Measurements from ENCODE around the gene MOGAT1. TPM values are rescaled to one million over a fixed set of nuclear protein-coding genes. Genes with fewer than 3 reads are reported as not detected.
A peak's percentile ranks its signal among the peaks of the same experiment; 100 is the strongest.
"Not testable (repeated sequence)": the region's sequence is repeated elsewhere in the genome, so short reads cannot be mapped to it uniquely, and the experiment has no call there.

MOGAT1 gene
- total RNA-seq, 1 experiment from 2014 or later, result not detected

DNA sequence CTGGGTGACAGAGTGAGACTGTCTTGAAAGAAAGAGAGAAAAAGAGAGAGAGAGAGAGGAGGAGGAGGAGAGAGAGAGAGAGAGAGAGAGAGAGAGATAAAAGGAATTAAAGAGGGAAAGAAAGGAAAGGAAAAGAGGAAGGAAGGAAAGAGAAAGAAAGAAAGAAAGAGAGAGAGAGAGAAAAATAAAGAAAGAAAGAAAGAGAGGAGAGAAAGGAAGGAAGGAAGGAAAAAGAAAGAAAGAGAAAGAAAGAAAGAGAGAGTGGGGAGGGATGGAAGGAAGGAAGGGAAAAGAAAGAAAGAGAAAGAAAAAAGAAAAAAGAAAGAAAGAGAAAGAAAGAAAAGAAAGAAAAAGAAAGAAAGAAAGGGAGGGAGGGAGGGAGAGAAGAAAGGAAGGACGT, 29.8 kb downstream of the MOGAT1 start:
- in situ Hi-C loops (cut with HindIII; ENCODE audit: low pct_unique_long_range_greater_than_20kb, low sequenced_read_pairs), result no loop called here
- no peak for DNase-seq (ENCODE audit: low read depth, low spot score)

DNA sequence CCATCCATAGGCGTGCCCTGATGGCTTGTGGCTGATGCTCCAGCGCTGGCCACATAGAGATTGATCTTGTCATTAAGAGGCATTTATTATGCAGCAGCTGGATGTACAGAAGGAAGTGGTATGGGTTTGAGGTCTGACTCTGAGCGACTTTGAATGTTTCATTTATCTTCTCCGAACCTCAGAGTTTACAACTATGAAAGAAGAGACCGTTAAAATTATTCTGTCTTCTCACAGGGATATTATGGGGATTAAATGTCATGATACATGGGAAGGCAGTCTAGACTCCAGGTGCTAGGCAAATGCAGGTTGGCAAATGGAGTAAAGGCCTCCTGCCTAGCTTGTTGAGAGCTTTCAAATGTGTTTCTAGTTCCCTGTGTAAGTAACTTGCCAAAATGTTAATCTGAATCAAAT, 30.3 kb downstream of the MOGAT1 start:
- in situ Hi-C loops (cut with HindIII; ENCODE audit: low pct_unique_long_range_greater_than_20kb, low sequenced_read_pairs), result no loop called here
- no peak for DNase-seq (ENCODE audit: low read depth, low spot score)

DNA sequence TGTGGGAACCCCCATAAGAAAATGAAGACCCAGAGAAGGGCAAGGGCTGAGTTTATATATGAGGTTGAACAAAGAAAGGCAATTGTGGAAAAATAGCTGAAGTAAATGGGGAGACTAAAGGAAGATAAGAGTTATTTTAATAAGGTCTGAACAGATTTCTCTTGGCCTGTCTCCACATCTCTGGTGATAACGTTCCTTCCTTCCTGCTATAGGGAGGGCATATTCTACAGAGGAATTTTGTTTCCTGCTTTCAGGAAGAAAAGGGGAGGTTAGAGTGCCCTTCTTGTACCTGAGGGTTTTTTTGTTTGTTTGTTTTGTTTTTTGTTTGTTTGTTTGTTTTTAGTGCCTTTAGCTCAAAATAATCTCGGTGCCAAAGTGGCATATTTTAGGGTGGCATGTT, 31.6 kb downstream of the MOGAT1 start:
- no peak for DNase-seq (ENCODE audit: low read depth, low spot score)
- in situ Hi-C loops (cut with HindIII; ENCODE audit: low pct_unique_long_range_greater_than_20kb, low sequenced_read_pairs), result no loop called here

DNA sequence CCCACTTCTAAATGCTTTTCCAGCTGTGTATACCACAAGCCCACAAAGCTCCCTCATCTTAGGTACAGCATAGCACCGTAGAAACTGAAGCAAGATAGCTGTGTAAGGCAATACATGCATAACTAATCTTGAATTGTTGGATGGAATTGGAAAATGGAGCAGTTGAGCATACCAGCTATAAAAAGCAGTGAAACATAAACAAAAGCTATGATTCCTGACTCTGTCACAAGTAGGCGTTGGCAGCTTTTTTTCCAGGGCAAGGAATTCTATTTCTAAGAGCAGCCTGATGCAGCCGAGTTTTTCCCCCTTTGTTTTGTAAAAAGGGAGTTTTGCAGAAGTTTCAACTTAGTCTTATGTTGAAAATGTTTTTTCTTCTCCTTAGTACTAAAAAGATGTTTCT, 32.4 kb downstream of the MOGAT1 start:
- DNase-seq (ENCODE audit: low read depth, low spot score), result no peak
- in situ Hi-C loops (cut with HindIII; ENCODE audit: low pct_unique_long_range_greater_than_20kb, low sequenced_read_pairs), result no loop called here

DNA sequence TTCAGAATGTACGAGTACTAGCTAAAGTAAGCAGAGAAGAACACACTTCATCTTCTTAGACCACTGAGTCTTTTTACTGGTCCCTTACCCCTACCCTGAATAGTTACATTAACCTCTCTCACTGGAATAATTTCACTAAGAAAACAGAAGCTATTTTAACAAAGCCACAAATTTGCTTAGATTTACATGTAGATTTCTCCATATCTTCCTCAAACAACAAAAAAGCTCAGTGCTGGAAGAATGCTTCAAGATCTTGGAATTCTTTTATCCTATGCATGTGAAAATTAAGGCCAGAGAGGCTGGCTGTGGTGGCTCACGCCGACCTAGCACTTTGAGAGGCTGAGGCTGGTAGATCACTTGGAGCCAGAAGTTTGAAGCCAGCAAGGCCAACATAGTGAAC, 35.2 kb downstream of the MOGAT1 start:
- in situ Hi-C loops (cut with HindIII; ENCODE audit: low pct_unique_long_range_greater_than_20kb, low sequenced_read_pairs), result no loop called here
- DNase-seq (ENCODE audit: low read depth, low spot score), result no peak

DNA sequence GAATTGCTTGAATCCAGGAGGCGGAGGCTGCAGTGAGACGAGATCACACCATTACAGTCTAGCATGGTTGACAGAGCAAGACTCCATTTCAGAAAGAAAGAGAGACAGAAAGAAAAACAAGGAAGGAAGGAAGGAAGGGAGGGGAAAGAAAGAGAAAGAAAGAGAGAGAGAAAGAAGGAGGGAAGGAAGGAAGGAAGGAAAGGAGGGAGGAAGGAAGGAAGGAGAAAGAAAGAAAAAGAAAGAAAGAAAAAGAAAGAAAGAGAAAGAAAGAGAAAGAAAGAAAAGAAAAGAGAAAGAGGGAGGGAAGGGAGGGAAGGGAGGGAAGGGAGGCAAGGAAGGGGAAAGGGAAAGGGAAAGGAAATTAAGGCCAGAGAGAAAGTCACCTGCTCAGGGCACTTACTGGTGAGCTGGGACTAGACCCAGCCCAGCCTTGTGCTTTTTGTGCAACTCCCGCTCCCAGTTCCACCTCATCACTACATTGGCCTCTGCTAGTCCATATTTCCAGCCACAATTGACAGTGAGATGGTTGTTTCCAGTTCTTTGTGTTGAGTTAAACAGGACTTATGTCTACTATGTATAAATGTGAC, 35.7 kb downstream of the MOGAT1 start:
- DNase-seq (ENCODE audit: low read depth, low spot score), result no peak
- in situ Hi-C loops (cut with HindIII; ENCODE audit: low pct_unique_long_range_greater_than_20kb, low sequenced_read_pairs), result no loop called here

DNA sequence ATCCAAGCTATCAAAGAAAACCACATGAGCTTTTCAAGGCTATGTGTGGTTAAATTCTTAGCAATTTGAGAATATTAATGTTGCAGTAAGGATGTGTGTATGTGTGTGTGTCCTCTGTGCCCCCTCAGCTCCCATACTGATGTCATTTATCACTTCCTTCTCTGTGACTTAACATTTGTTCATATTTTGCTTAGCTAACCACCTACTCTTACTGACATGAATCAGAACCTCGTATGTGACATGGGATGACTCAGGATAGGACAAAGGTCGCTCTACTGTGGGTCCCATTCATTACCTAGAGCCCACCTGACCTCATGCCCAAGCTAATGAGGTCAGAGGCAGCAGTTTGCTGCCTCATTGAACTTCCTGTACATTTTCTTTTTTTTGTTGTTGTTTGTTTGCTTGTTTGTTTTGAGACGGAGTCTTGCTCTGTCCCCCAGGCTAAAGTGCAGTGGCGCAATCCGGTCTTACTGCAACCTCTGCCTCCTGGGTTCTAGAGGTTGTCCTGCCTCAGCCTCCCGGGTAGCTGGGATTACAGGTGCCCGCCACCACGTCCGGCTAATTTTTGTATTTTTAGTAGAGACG, 36.3 kb downstream of the MOGAT1 start:
- in situ Hi-C loops (cut with HindIII; ENCODE audit: low pct_unique_long_range_greater_than_20kb, low sequenced_read_pairs), result no loop called here
- DNase-seq (ENCODE audit: low read depth, low spot score), result peak; percentile 52

DNA sequence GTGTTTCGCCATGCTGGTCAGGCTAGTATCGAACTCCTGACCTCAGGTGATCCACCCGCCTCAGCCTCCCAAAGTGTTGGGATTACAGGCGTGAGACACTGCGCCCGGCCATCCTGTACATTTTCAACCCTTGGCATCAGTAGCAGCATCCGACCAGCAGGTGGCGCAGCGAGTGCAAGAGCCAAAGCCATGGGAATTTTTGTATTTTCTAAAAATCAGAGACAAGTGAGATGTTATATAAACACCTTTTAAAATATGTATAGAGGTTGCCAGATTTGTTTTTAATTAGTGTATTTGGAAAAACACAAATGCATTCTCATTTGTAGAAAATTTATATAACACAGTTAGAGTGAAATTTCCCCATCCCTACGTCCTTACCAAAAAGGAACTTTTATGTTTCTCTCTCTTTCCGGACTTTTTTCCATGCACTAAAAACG, 36.8 kb downstream of the MOGAT1 start:
- in situ Hi-C loops (cut with HindIII; ENCODE audit: low pct_unique_long_range_greater_than_20kb, low sequenced_read_pairs), result no loop called here
- DNase-seq (ENCODE audit: low read depth, low spot score), result peak; percentile 82

DNA sequence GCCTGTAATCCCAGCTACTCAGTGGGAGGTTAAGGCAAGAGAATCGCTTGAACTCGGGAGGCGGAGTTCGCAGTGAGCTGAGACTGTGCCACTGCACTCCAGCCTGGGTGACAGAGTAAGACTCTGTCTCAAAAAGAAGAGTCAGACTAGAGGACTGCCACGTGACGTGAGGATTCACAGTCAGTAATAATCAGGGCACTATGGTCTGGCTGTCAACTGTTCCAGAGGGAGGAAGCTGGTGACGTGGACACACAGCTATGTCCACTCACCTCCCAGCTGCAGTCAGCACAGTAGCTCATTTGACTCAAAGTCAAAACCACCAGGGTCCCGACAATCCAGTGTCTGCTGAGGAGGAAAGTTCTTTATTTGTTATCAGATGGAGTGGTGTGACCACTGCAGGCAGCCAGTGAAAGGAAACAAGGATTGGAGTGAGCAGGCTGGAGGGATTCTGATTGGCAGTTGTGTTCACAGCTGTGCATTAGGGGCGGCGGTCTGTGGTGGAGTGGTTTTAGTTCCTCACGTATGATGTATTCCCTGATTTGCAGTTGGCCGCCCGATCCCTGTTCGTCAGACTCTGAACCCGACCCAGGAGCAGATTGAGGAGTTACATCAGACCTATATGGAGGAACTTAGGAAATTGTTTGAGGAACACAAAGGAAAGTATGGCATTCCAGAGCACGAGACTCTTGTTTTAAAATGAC, 37.9 kb downstream of the MOGAT1 start:
- in situ Hi-C loops (cut with HindIII; ENCODE audit: low pct_unique_long_range_greater_than_20kb, low sequenced_read_pairs), result no loop called here
- peak; percentile 100 for DNase-seq (ENCODE audit: low read depth, low spot score)

DNA sequence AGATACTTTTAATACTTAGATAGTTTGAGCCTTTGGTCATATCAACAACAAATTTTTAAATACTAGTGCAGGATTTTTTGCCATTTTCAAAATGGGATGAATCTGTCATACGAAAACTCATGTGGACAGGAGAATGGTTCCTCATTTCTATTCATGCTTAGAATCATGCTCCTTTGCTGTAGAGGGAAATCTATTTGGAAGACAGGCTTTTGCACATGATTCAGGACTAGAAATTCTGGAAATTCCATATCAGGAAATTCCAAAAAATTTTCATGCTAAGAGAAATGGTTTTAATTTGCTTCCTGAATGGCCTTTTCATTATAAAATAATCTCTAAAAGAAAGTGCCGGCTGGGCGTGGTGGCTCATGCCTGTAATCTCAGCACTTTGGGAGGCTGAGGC, 39.3 kb downstream of the MOGAT1 start:
- in situ Hi-C loops (cut with HindIII; ENCODE audit: low pct_unique_long_range_greater_than_20kb, low sequenced_read_pairs), result no loop called here
- DNase-seq (ENCODE audit: low read depth, low spot score), result no peak

DNA sequence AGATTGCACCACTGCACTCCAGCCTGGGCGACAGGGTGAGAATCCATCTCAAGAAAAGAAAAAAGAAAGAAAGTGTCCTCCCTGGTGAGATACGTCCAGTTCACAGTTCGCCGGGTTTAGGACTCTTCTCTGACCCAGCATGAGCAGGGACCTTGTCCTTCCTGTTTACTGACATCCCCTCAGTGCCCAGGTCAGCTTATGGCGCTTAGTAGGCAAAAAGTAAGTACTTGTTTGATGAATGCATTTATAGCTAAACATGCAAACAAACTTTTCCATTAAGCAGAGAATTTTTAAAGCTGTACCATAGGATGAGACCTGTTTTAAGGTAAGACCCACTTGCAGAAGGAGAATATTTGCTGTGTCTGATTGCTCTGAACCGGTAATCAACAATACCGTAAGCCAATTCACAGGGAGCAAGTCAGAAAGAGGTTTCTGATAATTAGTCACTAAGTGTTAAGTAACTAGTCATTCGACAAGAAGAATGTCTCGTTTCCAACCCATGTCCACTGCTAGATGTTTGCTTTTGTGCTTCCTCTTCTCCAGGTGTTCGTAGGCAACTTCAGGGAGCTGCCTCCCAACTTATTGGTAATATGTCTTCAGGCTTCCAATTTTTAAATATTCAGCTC, 40.0 kb downstream of the MOGAT1 start:
- in situ Hi-C loops (cut with HindIII; ENCODE audit: low pct_unique_long_range_greater_than_20kb, low sequenced_read_pairs), result no loop called here
- DNase-seq (ENCODE audit: low read depth, low spot score), result no peak

DNA sequence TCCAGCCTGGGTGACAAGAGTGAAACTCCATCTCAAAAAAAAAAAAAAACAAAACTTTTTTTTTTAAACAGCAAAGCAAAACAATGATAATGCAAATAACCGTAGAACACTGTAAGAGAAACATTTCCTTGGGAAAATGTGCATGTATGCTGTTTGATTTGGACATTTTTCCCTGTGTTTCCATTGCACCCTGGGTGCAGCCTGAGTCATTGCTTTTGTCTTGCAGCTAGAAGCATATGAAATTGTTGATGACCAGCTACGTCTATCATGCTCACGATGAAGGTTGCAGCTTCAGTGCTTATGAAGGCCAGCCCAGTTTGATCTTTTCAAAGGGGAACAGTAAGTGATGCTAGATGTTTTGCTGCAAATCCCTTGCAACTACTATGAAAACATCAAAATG, 41.5 kb downstream of the MOGAT1 start:
- DNase-seq (ENCODE audit: low read depth, low spot score), result no peak
- in situ Hi-C loops (cut with HindIII; ENCODE audit: low pct_unique_long_range_greater_than_20kb, low sequenced_read_pairs), result no loop called here

DNA sequence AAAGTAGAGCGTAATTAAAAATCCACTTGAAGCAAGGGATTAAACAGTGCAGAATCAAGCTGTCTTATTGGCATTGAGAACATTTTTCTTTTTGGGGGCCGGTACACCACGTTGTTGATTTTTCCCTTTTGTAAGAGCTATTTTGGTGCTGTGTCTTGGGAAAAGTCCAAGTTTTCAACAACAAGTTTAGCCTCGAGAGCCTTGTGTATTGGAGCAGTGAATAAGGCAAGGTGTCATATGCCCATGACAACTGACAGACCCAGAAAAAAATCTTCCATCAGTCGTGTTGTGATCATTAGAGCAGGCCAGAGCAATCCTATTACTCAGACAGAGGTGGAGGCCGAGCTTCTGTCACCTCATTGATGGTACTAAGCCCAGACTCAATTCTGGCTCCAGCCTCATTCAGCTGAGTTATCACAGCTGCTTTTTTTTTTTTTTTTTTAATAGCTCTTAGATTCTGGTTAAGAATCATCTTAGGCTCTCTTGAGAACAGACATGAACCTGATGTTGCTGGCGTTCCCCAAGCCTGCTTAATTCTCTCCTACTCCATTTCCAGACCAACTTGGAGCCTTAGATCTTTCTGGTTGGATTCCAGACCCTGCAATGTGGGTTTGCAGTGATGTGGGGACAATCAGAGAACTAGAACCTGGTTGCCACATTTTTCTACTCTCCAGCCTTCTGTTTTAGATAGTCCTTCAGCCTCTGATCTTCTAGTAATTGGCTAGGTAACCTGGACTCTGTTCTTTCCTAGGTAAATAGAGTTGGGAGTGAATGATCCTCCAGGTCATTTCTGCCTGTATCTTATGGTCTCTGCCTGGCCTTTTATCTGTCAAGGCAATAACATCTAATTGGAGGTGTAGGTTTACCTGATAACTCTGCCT, 43.1 kb downstream of the MOGAT1 start:
- no peak for DNase-seq (ENCODE audit: low read depth, low spot score)
- in situ Hi-C loops (cut with HindIII; ENCODE audit: low pct_unique_long_range_greater_than_20kb, low sequenced_read_pairs), result no loop called here

DNA sequence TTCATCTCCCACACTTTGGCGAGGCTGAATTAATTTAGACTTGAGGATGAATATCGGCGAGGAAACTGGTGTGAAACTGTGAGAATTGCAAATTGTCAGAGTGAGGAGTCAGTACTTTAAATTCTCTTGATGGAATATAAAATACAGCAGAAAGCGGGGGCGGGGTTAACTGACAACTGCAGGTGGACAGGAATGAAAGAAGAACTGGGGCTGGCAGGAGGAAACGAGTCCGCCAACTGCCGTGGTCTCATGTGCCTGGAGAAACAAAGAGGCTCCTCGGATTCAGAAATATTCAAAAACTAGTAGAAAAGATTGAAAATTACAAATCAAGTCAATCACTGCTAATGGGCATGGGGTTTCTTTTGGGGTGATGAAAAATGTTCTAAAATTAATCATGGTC, 44.3 kb downstream of the MOGAT1 start:
- in situ Hi-C loops (cut with HindIII; ENCODE audit: low pct_unique_long_range_greater_than_20kb, low sequenced_read_pairs), result no loop called here

DNA sequence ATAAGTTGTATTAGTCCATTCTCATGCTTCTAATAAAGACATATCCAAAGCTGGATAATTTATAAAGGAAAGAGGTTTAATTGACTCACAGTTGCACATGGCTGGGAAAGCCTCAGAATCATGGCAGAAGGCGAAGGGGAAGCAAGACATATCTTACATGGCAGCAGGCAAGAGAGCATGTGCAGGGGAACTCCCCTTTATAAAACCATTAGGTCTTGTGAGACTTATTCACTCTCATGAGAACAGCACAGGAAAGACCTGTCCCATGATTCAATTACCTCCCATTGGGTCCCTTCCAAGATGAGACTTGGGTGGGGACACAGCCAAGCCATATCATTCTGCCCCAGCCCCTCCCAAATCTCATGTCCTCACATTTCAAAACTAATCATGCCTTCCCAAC, 48.3 kb downstream of the MOGAT1 start:
- peak; percentile 38 for DNase-seq (ENCODE audit: low read depth, low spot score)
- in situ Hi-C loops (cut with HindIII; ENCODE audit: low pct_unique_long_range_greater_than_20kb, low sequenced_read_pairs), result not testable (repeated sequence)

More for the DNA sequence above, 44.3 kb downstream of the MOGAT1 start:
- no peak for DNase-seq (ENCODE audit: low read depth, low spot score)

DNA sequence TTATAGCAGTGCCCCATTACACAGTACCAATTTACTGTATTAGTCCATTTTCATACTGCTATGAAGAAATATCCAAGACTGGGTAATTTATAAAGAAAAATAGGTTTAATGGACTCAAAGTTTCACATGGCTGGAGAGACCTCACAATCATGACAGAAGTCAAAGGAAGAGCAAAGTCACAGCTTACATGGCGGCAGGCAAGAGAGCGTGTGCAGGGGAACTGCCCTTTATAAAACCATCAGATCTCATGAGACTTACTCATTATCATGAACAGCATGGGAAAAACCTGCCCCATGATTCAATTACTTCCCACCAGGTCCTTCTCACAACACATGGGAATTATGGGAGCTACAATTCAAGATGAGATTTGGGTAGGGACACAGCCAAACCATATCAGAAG, 50.1 kb downstream of the MOGAT1 start:
- in situ Hi-C loops (cut with HindIII; ENCODE audit: low pct_unique_long_range_greater_than_20kb, low sequenced_read_pairs); DNase-seq (ENCODE audit: low read depth, low spot score): not testable (repeated sequence)

DNA sequence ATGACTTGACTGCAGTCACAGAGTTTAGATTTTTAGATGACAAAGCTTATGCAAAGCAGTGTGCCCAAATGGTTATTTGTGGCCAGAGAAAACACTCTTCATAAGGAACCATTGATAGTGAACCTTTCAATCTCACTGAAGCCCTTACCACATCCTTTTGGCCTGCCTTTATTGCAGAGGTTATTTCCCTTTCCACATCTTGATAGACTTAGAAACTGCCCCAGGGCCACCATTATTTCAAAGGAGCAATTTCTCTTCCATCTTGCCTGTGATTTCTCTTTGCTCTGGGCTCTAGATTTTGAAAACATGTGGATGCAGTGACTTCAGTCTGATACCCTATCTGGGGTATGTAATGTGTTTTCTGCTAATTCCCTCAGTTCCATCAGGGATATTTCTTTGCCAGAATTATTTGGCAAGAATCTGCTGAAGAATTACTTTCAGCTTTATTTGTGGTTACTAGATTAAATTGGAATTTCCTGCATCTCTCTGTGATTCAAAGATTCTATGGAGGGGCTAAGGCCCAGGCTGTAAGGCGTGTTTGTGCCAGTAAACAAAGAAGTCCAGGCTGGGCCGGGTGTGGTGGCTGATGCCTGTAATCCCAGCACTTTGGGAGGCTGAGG, 51.0 kb downstream of the MOGAT1 start:
- in situ Hi-C loops (cut with HindIII; ENCODE audit: low pct_unique_long_range_greater_than_20kb, low sequenced_read_pairs), result no loop called here

More for the DNA sequence above, 51.0 kb downstream of the MOGAT1 start:
- peak; percentile 82 for DNase-seq (ENCODE audit: low read depth, low spot score)
